IMR-90 (cell line): Measurements from ENCODE around the gene SIX2. TPM values are rescaled to one million over a fixed set of nuclear protein-coding genes. Genes with fewer than 3 reads are reported as not detected.

Experiments used
- ATAC-seq: fragments of 200-7000 bp; cut with Tn5 transposase; 2 replicates; pipeline ENCODE4 v1.9.1; 2020; ENCODE audit warnings: low read depth, mild to moderate bottlenecking, moderate library complexity
- BruUV-seq: library from RNA; stranded (reverse); fragments of 400-500 nt; replicated peaks from 2 replicates; lab custom pipeline; 2021; lab: Mats Ljungman, UMichigan
- CTCF ChIA-PET: fragments of 300-600 bp; formaldehyde crosslinking; extraction: SDS; loops from one replicate; lab custom pipeline; 2021; ENCODE audit warnings: antibody characterized with exemption; lab: Yijun Ruan, JAX
- POLR2A ChIA-PET: fragments of 300-600 bp; sonication (Branson Sonifier 250); formaldehyde crosslinking; loops from one replicate; lab custom pipeline; 2022; ENCODE audit warnings: antibody characterized with exemption; ENCODE audit not compliant: unreplicated experiment; lab: Charles Lee
- DNase-seq: peaks from one replicate; pipeline ENCODE4 v3.0.0; 2013
- H2AFZ ChIP-seq: replicated peaks from 2 replicates; pipeline ENCODE3; 2013; ENCODE audit warnings: low read length, mild to moderate bottlenecking; ENCODE audit not compliant: poor library complexity
- H2AK5ac ChIP-seq: 2 replicates; pipeline ENCODE4 v1.6.1; 2013; ENCODE audit warnings: low read depth, low read length, inconsistent platforms
- H2AK9ac ChIP-seq: replicated peaks from 2 replicates; pipeline ENCODE3; 2013; ENCODE audit warnings: mild to moderate bottlenecking, low read depth, low read length, moderate library complexity; ENCODE audit not compliant: poor library complexity
- H2BK120ac ChIP-seq: 2 replicates; pipeline ENCODE4 v1.6.1; 2013; ENCODE audit warnings: low read depth, low read length, inconsistent platforms
- H2BK15ac ChIP-seq: 3 replicates; pipeline ENCODE4 v1.6.1; 2013; ENCODE audit warnings: low read depth, low read length, inconsistent platforms
- H2BK20ac ChIP-seq: 2 replicates; pipeline ENCODE4 v1.6.1; 2013; ENCODE audit warnings: low read depth, mild to moderate bottlenecking, inconsistent platforms, low read length, moderate library complexity
- H2BK5ac ChIP-seq: 2 replicates; pipeline ENCODE4 v1.6.1; 2013; ENCODE audit warnings: mild to moderate bottlenecking, low read depth, low read length, inconsistent platforms; ENCODE audit not compliant: poor library complexity, severe bottlenecking
- H3K14ac ChIP-seq: replicated peaks from 2 replicates; pipeline ENCODE4 v1.6.1; 2013; ENCODE audit warnings: low read depth, low read length, inconsistent platforms
- H3K18ac ChIP-seq: 2 replicates; pipeline ENCODE4 v1.6.1; 2013; ENCODE audit warnings: low read depth, low read length, control low read depth
- H3K23ac ChIP-seq: 2 replicates; pipeline ENCODE4 v1.6.1; 2013; ENCODE audit warnings: low read depth, low read length, inconsistent platforms
- H3K27ac ChIP-seq: 2 replicates; pipeline ENCODE4 v1.5.1; 2013; ENCODE audit warnings: mild to moderate bottlenecking, control low read depth, low read length; ENCODE audit not compliant: insufficient read depth
- H3K27me3 ChIP-seq: 2 replicates; pipeline ENCODE4 v1.6.1; 2013; ENCODE audit warnings: low read length; ENCODE audit not compliant: control insufficient read depth, insufficient read depth
- H3K36me3 ChIP-seq: 2 replicates; pipeline ENCODE4 v1.6.1; 2013; ENCODE audit warnings: low read length, mixed read lengths; ENCODE audit not compliant: control insufficient read depth, insufficient read depth
- H3K4ac ChIP-seq: 2 replicates; pipeline ENCODE4 v1.6.1; 2013; ENCODE audit warnings: low read depth, low read length, inconsistent platforms
- H3K4me1 ChIP-seq: 2 replicates; pipeline ENCODE4 v1.6.1; 2013; ENCODE audit warnings: low read length, mixed read lengths; ENCODE audit not compliant: control insufficient read depth, insufficient read depth
- H3K4me2 ChIP-seq: 2 replicates; pipeline ENCODE4 v1.6.1; 2013; ENCODE audit warnings: low read depth, mild to moderate bottlenecking, control low read depth, low read length, moderate library complexity
- H3K4me3 ChIP-seq: 2 replicates; pipeline ENCODE4 v1.5.1; 2013; ENCODE audit warnings: low read depth, mild to moderate bottlenecking, control low read depth, low read length, moderate library complexity; ENCODE audit not compliant: insufficient read depth
- H3K56ac ChIP-seq: 2 replicates; pipeline ENCODE4 v1.6.1; 2013; ENCODE audit warnings: low read length, inconsistent platforms; ENCODE audit not compliant: insufficient read depth; ENCODE audit errors: extremely low read depth
- H3K79me1 ChIP-seq, 2 experiments: 2 replicates each; pipeline ENCODE4 v1.6.1; 2013; ENCODE audit warnings: low read length in 2 of 2, inconsistent platforms in 1 of 2, low read depth in 1 of 2
- H3K9ac ChIP-seq: 2 replicates; pipeline ENCODE4 v1.6.1; 2013; ENCODE audit warnings: low read depth, low read length, control low read depth
- H3K9me1 ChIP-seq: 2 replicates; pipeline ENCODE4 v1.6.1; 2013; ENCODE audit warnings: low read length, inconsistent platforms; ENCODE audit not compliant: insufficient read depth
- H3K9me3 ChIP-seq: 2 replicates; pipeline ENCODE4 v1.6.1; 2013; ENCODE audit warnings: low read length; ENCODE audit not compliant: control insufficient read depth, insufficient read depth
- H4K20me1 ChIP-seq: 2 replicates; pipeline ENCODE4 v1.6.1; 2013; ENCODE audit warnings: low read length, inconsistent platforms; ENCODE audit not compliant: insufficient read depth
- H4K5ac ChIP-seq: 2 replicates; pipeline ENCODE4 v1.6.1; 2013; ENCODE audit warnings: mild to moderate bottlenecking, low read depth, low read length, control low read depth
- H4K8ac ChIP-seq, 2 experiments: 2 replicates each; pipeline ENCODE4 v1.6.1; 2013; ENCODE audit warnings: low read depth in 2 of 2, low read length in 2 of 2, control low read depth in 1 of 2, inconsistent platforms in 1 of 2
- H4K91ac ChIP-seq: 2 replicates; pipeline ENCODE4 v1.6.1; 2013; ENCODE audit warnings: low read depth, low read length, inconsistent platforms; ENCODE audit not compliant: insufficient read depth
- CEBPB ChIP-seq: IDR thresholded peaks from 2 replicates; pipeline ENCODE4 v1.6.1; 2012; ENCODE audit warnings: low read depth, low read length, improper control_type of control experiment
- CHD1 ChIP-seq: IDR thresholded peaks from 2 replicates; pipeline ENCODE4 v1.6.1; 2012; ENCODE audit warnings: low read depth, low read length, improper control_type of control experiment
- MAZ ChIP-seq: IDR thresholded peaks from 2 replicates; pipeline ENCODE4 v1.6.1; 2012; ENCODE audit warnings: low read depth, mild to moderate bottlenecking, low read length, improper control_type of control experiment, moderate library complexity, borderline replicate concordance
- MXI1 ChIP-seq: IDR thresholded peaks from 2 replicates; pipeline ENCODE4 v1.6.1; 2012; ENCODE audit warnings: low read depth, mild to moderate bottlenecking, low read length, moderate library complexity, borderline replicate concordance
- NFE2L2 ChIP-seq: fragments of 150-350 bp; IDR thresholded peaks from 2 replicates; pipeline ENCODE4 v1.6.1; 2016; ENCODE audit warnings: low read depth, mild to moderate bottlenecking, low read length
- RAD21 ChIP-seq: IDR thresholded peaks from 2 replicates; pipeline ENCODE4 v1.6.1; 2012; ENCODE audit warnings: low read length, improper control_type of control experiment
- SMC3 ChIP-seq: fragments of 150-350 bp; IDR thresholded peaks from 2 replicates; pipeline ENCODE4 v1.6.1; 2016; ENCODE audit warnings: low read depth, mild to moderate bottlenecking, antibody characterized with exemption, low read length, moderate library complexity
- WGBS, 2 experiments: methylation state at CpG; one replicate each; pipeline versions ENCODE4 v1.1.5 to v1.1.7; 2013; ENCODE audit warnings: missing lambda C conversion rate in 2 of 2; ENCODE audit not compliant: insufficient read length in 1 of 2; ENCODE audit errors: extremely low coverage in 2 of 2; 5-methylcytosine and 5-hydroxymethylcytosine counted together
- dilution Hi-C: fragments of 300-500 bp; cut with HindIII; formaldehyde crosslinking; loops from one replicate; pipeline ENCODE4 v1.14.3; 2018; ENCODE audit warnings: low sequenced_read_pairs; ENCODE audit not compliant: unreplicated experiment
- in situ Hi-C: fragments of 300-500 bp; cut with MboI; formaldehyde crosslinking; loops from 3 replicates; pipeline ENCODE4 v1.14.3; 2019; ENCODE audit warnings: low sequenced_read_pairs, inconsistent platforms, mixed read lengths
- intact Hi-C: fragments of 100-400 bp; cut with micrococcal nuclease; formaldehyde crosslinking; loops from 2 replicates; pipeline ENCODE4 v1.10.0; 2022
- polyA plus RNA-seq, 3 experiments: library from polyadenylated mRNA; depleted of rRNA; stranded (reverse); fragments of >200 nt; gene quantifications; 2 replicates each; pipeline ENCODE4 v1.2.3, GENCODE V29; 2012; ENCODE audit warnings: low replicate concordance in 1 of 3
- total RNA-seq: library from RNA; depleted of rRNA; stranded (reverse); fragments of >200 nt; gene quantifications from 2 replicates; pipeline ENCODE4 v1.2.3, GENCODE V29; 2012
- TF ChIP-seq, protein P1 (sequence below): fragments of 150-350 bp; IDR thresholded peaks from 2 replicates; pipeline ENCODE4 v1.6.1; 2016; ENCODE audit warnings: low read depth, mild to moderate bottlenecking, low read length, moderate library complexity, borderline replicate concordance
- TF ChIP-seq, protein P2 (sequence below): conservative IDR thresholded peaks from 2 replicates; pipeline ENCODE4 v1.5.1; 2012; ENCODE audit warnings: mild to moderate bottlenecking, low read depth, low read length, improper control_type of control experiment

The SIX2 gene
- total and polyA plus RNA-seq, 2 of the 4 experiments (the other 2 are of a cell fraction) = not detected

DNA sequence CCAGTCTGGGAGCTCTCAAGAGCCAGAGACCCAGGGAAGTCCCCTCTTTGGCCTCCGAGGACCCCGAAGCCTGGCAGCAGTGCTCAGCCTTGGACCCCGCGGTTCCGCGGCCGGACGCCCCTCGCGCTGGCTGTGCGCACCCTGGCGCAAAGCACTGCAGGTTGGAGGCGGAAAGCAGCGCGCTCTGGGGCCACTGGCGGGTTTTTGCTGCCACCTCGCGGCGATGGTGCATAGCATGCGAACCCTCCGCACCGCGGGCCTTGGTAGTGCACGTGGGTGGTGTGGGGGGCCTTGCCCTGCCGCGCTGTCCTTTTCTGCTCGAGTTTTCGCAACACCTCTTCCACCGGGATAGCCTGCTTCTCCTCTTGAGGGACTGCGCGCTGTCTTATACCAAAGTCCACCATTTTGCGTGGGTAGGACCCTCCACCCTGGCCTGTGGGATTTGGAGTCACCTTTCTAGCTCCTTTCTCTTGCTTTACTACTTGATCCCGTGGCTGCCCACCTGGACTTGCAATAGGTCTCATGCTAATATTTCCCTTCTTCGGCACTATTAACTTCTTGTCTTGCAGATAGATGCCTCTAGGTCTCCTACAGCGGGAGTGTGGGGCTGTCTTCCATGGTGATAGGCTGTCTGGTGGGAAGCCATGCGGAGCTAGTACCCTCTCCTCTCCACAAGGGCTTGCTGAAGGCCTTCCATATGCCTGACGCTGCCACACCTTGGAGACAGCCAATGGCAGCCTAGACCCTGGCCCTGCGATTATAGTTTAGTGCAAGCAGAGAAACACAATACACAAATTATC lies 53.5 kb downstream of the SIX2 start:
- peak; percentile 56 for DNase-seq

More for the DNA sequence above, 53.5 kb downstream of the SIX2 start:
- no peak overlapping the region; the same call in 1 of the 2 replicates for H3K4me2 ChIP-seq
- no peak overlapping the region for H2BK120ac ChIP-seq
- no peak overlapping the region for H3K9ac ChIP-seq
- no peaks in the 10 kb centered on the region for H3K4me1 ChIP-seq
- in situ Hi-C loops = loop anchor here (10.0 to 25.0 kb wide), 2 partner anchors 468 to 561 kb away; no protein-coding TSS in a partner anchor
- peak overlapping the region; percentile 79 for H2AK9ac ChIP-seq
- H4K8ac ChIP-seq = no peak overlapping the region
- peak; percentile 78 for ATAC-seq
- H4K91ac ChIP-seq = no peak overlapping the region
- no peak overlapping the region for H3K56ac ChIP-seq
- H4K20me1 ChIP-seq = peaks cover 5% of the 10 kb centered on the region
- no peak overlapping the region for H2BK15ac ChIP-seq
- H3K27ac ChIP-seq = no peak overlapping the region
- BruUV-seq = no TSS peak
- peaks cover 6% of the 10 kb centered on the region; the same call in 1 of the 2 replicates for H3K9me1 ChIP-seq
- no peak overlapping the region for H3K14ac ChIP-seq
- H3K36me3 ChIP-seq = no peaks in the 10 kb centered on the region
- H2AFZ ChIP-seq = peak overlapping the region; percentile 79
- TF ChIP-seq CEBPB = 0 out of 2 replicates have a peak, but pooled peaks have one; percentile 4
- peak; percentile 77 for TF ChIP-seq SMC3
- no peak for TF ChIP-seq NFE2L2
- 0 out of 2 replicates have a peak, but pooled peaks have one; percentile 29 for TF ChIP-seq MXI1
- TF ChIP-seq, protein P1, sequence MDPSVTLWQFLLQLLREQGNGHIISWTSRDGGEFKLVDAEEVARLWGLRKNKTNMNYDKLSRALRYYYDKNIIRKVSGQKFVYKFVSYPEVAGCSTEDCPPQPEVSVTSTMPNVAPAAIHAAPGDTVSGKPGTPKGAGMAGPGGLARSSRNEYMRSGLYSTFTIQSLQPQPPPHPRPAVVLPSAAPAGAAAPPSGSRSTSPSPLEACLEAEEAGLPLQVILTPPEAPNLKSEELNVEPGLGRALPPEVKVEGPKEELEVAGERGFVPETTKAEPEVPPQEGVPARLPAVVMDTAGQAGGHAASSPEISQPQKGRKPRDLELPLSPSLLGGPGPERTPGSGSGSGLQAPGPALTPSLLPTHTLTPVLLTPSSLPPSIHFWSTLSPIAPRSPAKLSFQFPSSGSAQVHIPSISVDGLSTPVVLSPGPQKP = no peak
- TF ChIP-seq, protein P2, sequence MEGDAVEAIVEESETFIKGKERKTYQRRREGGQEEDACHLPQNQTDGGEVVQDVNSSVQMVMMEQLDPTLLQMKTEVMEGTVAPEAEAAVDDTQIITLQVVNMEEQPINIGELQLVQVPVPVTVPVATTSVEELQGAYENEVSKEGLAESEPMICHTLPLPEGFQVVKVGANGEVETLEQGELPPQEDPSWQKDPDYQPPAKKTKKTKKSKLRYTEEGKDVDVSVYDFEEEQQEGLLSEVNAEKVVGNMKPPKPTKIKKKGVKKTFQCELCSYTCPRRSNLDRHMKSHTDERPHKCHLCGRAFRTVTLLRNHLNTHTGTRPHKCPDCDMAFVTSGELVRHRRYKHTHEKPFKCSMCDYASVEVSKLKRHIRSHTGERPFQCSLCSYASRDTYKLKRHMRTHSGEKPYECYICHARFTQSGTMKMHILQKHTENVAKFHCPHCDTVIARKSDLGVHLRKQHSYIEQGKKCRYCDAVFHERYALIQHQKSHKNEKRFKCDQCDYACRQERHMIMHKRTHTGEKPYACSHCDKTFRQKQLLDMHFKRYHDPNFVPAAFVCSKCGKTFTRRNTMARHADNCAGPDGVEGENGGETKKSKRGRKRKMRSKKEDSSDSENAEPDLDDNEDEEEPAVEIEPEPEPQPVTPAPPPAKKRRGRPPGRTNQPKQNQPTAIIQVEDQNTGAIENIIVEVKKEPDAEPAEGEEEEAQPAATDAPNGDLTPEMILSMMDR = peak; percentile 94
- no peak for TF ChIP-seq CHD1
- 0 out of 2 replicates have a peak, but pooled peaks have one; percentile 16 for TF ChIP-seq MAZ
- peak; percentile 89 for TF ChIP-seq RAD21
- no peak overlapping the region for H2BK5ac ChIP-seq
- no peaks in the 10 kb centered on the region for H3K79me1 ChIP-seq
- dilution Hi-C loops = no loop called here
- H3K18ac ChIP-seq = no peak overlapping the region
- intact Hi-C loops = loop anchor here (1.0 to 10.0 kb wide), 5 partner anchors 476 to 911 kb away; no protein-coding TSS in a partner anchor
- H2AK5ac ChIP-seq = no peak overlapping the region
- WGBS, 2 experiments = 3% methylated on average over 11 of the region's 38 CpGs; no CpG with 5 or more reads in 1 of the 2 experiments
- no peak overlapping the region for H3K4me3 ChIP-seq
- peaks cover 52% of the 10 kb centered on the region for H3K27me3 ChIP-seq
- ChIA-PET POLR2A (no interaction called here), CTCF (interaction anchor here (0.5 to 2.2 kb wide), 9 partner anchors 395 to 912 kb away, joined by 3 to 21 read pairs (median 4); no protein-coding TSS in a partner anchor)
- no peak overlapping the region for H2BK20ac ChIP-seq
- H3K9me3 ChIP-seq = no peaks in the 10 kb centered on the region
- H3K4ac ChIP-seq = no peak overlapping the region
- H4K5ac ChIP-seq = no peak overlapping the region
- H3K23ac ChIP-seq = no peak overlapping the region
